GM23338 (cell line): ENCODE measurements around the gene ASB1. TPM values are rescaled to one million over a fixed set of nuclear protein-coding genes. Genes with fewer than 3 reads are reported as not detected.

ENCODE experiments used
- ATAC-seq: fragments of 200-7000 bp; cut with Tn5 transposase; 3 replicates; pipeline ENCODE4 v1.9.1; 2020
- DNase-seq: peaks from one replicate; pipeline ENCODE4 v3.0.0-alpha.2; 2015; ENCODE audit warnings: low spot score
- H2AFZ ChIP-seq: fragments of 200-600 bp; sonication (generic); 2 replicates; pipeline ENCODE4 v1.8.0; 2016; ENCODE audit warnings: antibody characterized with exemption, mild to moderate bottlenecking, moderate library complexity
- H3F3A ChIP-seq: fragments of 200-600 bp; sonication (generic); replicated peaks from 2 replicates; pipeline ENCODE4 v1.8.0; 2017; ENCODE audit warnings: antibody characterized with exemption, mixed run types, low read depth
- H3K27ac ChIP-seq: fragments of 200-600 bp; sonication (generic); 2 replicates; pipeline ENCODE4 v1.6.1; 2016; ENCODE audit warnings: low read depth
- H3K27me3 ChIP-seq: fragments of 200-600 bp; sonication (generic); 2 replicates; pipeline ENCODE4 v1.8.0; 2016; ENCODE audit warnings: mild to moderate bottlenecking, mixed run types, moderate library complexity; ENCODE audit not compliant: insufficient read depth
- H3K36me3 ChIP-seq: fragments of 200-600 bp; sonication (generic); 2 replicates; pipeline ENCODE4 v1.8.0; 2016; ENCODE audit warnings: mild to moderate bottlenecking; ENCODE audit not compliant: insufficient read depth
- H3K4me1 ChIP-seq: fragments of 200-600 bp; sonication (generic); 2 replicates; pipeline ENCODE4 v1.8.0; 2016; ENCODE audit warnings: mild to moderate bottlenecking, moderate library complexity; ENCODE audit not compliant: insufficient read depth
- H3K4me2 ChIP-seq: fragments of 200-600 bp; sonication (generic); 2 replicates; pipeline ENCODE4 v1.7.1; 2017; ENCODE audit warnings: mixed run types
- H3K4me3 ChIP-seq: fragments of 200-600 bp; sonication (generic); 2 replicates; pipeline ENCODE4 v1.6.1; 2016; ENCODE audit warnings: mixed run types
- H3K79me2 ChIP-seq: fragments of 200-600 bp; sonication (generic); replicated peaks from 2 replicates; pipeline ENCODE4 v1.8.0; 2017; ENCODE audit warnings: mild to moderate bottlenecking; ENCODE audit not compliant: insufficient read depth
- H3K9me2 ChIP-seq: fragments of 200-600 bp; sonication (generic); 2 replicates; pipeline ENCODE4 v1.8.0; 2017; ENCODE audit not compliant: insufficient read depth
- H4K20me1 ChIP-seq: fragments of 200-600 bp; sonication (generic); replicated peaks from 2 replicates; pipeline ENCODE4 v1.8.0; 2017; ENCODE audit warnings: mild to moderate bottlenecking; ENCODE audit not compliant: insufficient read depth
- H3K27ac Mint-ChIP-seq: 2 replicates; pipeline ENCODE4 v1.8.0; 2020; ENCODE audit warnings: inconsistent platforms, mild to moderate bottlenecking, moderate library complexity, mixed read lengths
- H3K27me3 Mint-ChIP-seq: 3 replicates; pipeline ENCODE4 v1.8.0; 2022; ENCODE audit warnings: low read depth, mild to moderate bottlenecking, moderate library complexity, mixed read lengths, inconsistent platforms; ENCODE audit not compliant: insufficient read depth, poor library complexity
- H3K36me3 Mint-ChIP-seq: 3 replicates; pipeline ENCODE4 v1.8.0; 2021; ENCODE audit warnings: low read depth, mild to moderate bottlenecking, inconsistent platforms, moderate library complexity, mixed read lengths
- H3K4me1 Mint-ChIP-seq: 3 replicates; pipeline ENCODE4 v1.8.0; 2020; ENCODE audit warnings: mild to moderate bottlenecking, inconsistent platforms, mixed read lengths
- H3K4me3 Mint-ChIP-seq: 3 replicates; pipeline ENCODE4 v1.8.0; 2021; ENCODE audit warnings: moderate library complexity, mild to moderate bottlenecking, inconsistent platforms, mixed read lengths
- H3K9me3 Mint-ChIP-seq: 3 replicates; pipeline ENCODE4 v1.8.0; 2020; ENCODE audit warnings: moderate library complexity, mild to moderate bottlenecking, inconsistent platforms, mixed read lengths
- CREB1 ChIP-seq: fragments of 250-450 bp; sonication (Bioruptor Pico); IDR thresholded peaks from 2 replicates; pipeline ENCODE4 v1.5.0; 2020; ENCODE audit warnings: low read depth, mild to moderate bottlenecking, moderate library complexity
- EZH2 ChIP-seq: fragments of 200-600 bp; sonication (generic); IDR thresholded peaks from one replicate; pipeline ENCODE4 v1.8.0; 2017; ENCODE audit warnings: antibody characterized with exemption, mild to moderate bottlenecking, low read depth; ENCODE audit not compliant: unreplicated experiment
- EZH2phosphoT487 ChIP-seq: fragments of 200-600 bp; sonication (generic); IDR thresholded peaks from one replicate; pipeline ENCODE4 v1.8.1; 2018; ENCODE audit warnings: antibody characterized with exemption; ENCODE audit not compliant: unreplicated experiment
- JUNB ChIP-seq: IDR thresholded peaks from one replicate; pipeline ENCODE4 v1.6.1; 2016; ENCODE audit warnings: antibody characterized with exemption; ENCODE audit not compliant: unreplicated experiment
- NANOG ChIP-seq: IDR thresholded peaks from 2 replicates; pipeline ENCODE4 v1.6.1; 2016; ENCODE audit warnings: antibody characterized with exemption, borderline replicate concordance
- POLR2AphosphoS5 ChIP-seq: IDR thresholded peaks from 2 replicates; pipeline ENCODE4 v1.6.1; 2016; ENCODE audit warnings: antibody characterized with exemption, low read depth
- REST ChIP-seq: IDR thresholded peaks from one replicate; pipeline ENCODE4 v1.6.1; 2018; ENCODE audit warnings: antibody characterized with exemption; ENCODE audit not compliant: unreplicated experiment
- STAT1 ChIP-seq: IDR thresholded peaks from one replicate; pipeline ENCODE4 v1.6.1; 2016; ENCODE audit warnings: antibody characterized with exemption; ENCODE audit not compliant: unreplicated experiment
- ZNF114 ChIP-seq: fragments of 250-450 bp; sonication (Bioruptor Pico); IDR thresholded peaks from 2 replicates; pipeline ENCODE4 v1.5.0; 2020; ENCODE audit warnings: mild to moderate bottlenecking, moderate library complexity
- ZNF331 ChIP-seq: fragments of 250-450 bp; sonication (Bioruptor Pico); IDR thresholded peaks from 2 replicates; pipeline ENCODE4 v1.5.0; 2020; ENCODE audit warnings: low read depth, mild to moderate bottlenecking, moderate library complexity
- polyA plus RNA-seq: library from polyadenylated mRNA; unstranded; fragments of >200 nt; fragmentation: Nextera tagmentation; extraction: Ambion mirVana; gene quantifications from 2 replicates; pipeline ENCODE4 v1.2.1, GENCODE V29; 2016
- total RNA-seq: library from RNA; depleted of rRNA; stranded (reverse); fragments of >200 nt; shearing (Covaris generic); gene quantifications from 2 replicates; pipeline ENCODE4 v1.2.3, GENCODE V29; 2014
- TF ChIP-seq, protein P1 (sequence below): IDR thresholded peaks from 2 replicates; pipeline ENCODE4 v1.6.1; 2016; ENCODE audit warnings: antibody characterized with exemption
- TF ChIP-seq, protein P2 (sequence below), 2 experiments: fragments of 200-600 bp in 1 of 2; sonication (generic) in 1 of 2; conservative IDR thresholded peaks; 2 replicates each; pipeline versions ENCODE4 v1.5.1 to v1.6.1; 2016 to 2017; ENCODE audit warnings: antibody characterized with exemption in 2 of 2, low read depth in 2 of 2, mild to moderate bottlenecking in 2 of 2, moderate library complexity in 1 of 2
- TF ChIP-seq, protein P3 (sequence below): fragments of 250-450 bp; sonication (Bioruptor Pico); IDR thresholded peaks from 2 replicates; pipeline ENCODE4 v1.5.0; 2020; ENCODE audit warnings: mild to moderate bottlenecking, moderate library complexity

ASB1 gene
- total and polyA plus RNA-seq, 2 experiments from 2014 or later, result 21.5 to 23.9 TPM

DNA sequence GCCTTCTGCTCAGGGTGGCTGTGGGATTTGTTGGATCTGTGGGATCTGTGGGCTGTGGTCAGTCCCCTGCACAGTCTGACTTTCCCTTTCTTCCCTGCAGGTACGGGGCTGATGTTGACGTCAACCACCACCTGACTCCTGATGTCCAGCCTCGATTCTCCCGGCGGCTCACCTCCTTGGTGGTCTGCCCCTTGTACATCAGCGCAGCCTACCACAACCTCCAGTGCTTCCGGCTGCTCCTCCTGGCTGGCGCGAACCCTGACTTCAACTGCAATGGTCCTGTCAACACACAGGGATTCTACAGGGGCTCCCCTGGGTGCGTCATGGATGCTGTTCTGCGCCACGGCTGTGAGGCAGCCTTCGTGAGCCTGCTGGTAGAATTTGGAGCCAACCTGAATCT is 17.5 kb downstream of the ASB1 start:
- no peak overlapping the region for H3K4me2 ChIP-seq
- H3K27ac ChIP-seq, result no peak overlapping the region
- no peak for TF ChIP-seq JUNB
- no peak for TF ChIP-seq ZNF331 (CRISPR knock-in tag)
- no peak for TF ChIP-seq EZH2phosphoT487
- TF ChIP-seq, protein P1, sequence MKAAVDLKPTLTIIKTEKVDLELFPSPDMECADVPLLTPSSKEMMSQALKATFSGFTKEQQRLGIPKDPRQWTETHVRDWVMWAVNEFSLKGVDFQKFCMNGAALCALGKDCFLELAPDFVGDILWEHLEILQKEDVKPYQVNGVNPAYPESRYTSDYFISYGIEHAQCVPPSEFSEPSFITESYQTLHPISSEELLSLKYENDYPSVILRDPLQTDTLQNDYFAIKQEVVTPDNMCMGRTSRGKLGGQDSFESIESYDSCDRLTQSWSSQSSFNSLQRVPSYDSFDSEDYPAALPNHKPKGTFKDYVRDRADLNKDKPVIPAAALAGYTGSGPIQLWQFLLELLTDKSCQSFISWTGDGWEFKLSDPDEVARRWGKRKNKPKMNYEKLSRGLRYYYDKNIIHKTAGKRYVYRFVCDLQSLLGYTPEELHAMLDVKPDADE, result no peak
- TF ChIP-seq ZNF114 (CRISPR knock-in tag), result no peak
- TF ChIP-seq STAT1, result no peak
- TF ChIP-seq, protein P2, sequence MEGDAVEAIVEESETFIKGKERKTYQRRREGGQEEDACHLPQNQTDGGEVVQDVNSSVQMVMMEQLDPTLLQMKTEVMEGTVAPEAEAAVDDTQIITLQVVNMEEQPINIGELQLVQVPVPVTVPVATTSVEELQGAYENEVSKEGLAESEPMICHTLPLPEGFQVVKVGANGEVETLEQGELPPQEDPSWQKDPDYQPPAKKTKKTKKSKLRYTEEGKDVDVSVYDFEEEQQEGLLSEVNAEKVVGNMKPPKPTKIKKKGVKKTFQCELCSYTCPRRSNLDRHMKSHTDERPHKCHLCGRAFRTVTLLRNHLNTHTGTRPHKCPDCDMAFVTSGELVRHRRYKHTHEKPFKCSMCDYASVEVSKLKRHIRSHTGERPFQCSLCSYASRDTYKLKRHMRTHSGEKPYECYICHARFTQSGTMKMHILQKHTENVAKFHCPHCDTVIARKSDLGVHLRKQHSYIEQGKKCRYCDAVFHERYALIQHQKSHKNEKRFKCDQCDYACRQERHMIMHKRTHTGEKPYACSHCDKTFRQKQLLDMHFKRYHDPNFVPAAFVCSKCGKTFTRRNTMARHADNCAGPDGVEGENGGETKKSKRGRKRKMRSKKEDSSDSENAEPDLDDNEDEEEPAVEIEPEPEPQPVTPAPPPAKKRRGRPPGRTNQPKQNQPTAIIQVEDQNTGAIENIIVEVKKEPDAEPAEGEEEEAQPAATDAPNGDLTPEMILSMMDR (conservative IDR thresholded peaks at IDR 0.05; ENCODE audit: low read depth in 2 of 2), result no peak
- TF ChIP-seq POLR2AphosphoS5, result no peak
- no peak for TF ChIP-seq NANOG
- no peak for TF ChIP-seq EZH2
- no peak for TF ChIP-seq REST
- TF ChIP-seq CREB1 (CRISPR knock-in tag), result no peak
- TF ChIP-seq, protein P3, sequence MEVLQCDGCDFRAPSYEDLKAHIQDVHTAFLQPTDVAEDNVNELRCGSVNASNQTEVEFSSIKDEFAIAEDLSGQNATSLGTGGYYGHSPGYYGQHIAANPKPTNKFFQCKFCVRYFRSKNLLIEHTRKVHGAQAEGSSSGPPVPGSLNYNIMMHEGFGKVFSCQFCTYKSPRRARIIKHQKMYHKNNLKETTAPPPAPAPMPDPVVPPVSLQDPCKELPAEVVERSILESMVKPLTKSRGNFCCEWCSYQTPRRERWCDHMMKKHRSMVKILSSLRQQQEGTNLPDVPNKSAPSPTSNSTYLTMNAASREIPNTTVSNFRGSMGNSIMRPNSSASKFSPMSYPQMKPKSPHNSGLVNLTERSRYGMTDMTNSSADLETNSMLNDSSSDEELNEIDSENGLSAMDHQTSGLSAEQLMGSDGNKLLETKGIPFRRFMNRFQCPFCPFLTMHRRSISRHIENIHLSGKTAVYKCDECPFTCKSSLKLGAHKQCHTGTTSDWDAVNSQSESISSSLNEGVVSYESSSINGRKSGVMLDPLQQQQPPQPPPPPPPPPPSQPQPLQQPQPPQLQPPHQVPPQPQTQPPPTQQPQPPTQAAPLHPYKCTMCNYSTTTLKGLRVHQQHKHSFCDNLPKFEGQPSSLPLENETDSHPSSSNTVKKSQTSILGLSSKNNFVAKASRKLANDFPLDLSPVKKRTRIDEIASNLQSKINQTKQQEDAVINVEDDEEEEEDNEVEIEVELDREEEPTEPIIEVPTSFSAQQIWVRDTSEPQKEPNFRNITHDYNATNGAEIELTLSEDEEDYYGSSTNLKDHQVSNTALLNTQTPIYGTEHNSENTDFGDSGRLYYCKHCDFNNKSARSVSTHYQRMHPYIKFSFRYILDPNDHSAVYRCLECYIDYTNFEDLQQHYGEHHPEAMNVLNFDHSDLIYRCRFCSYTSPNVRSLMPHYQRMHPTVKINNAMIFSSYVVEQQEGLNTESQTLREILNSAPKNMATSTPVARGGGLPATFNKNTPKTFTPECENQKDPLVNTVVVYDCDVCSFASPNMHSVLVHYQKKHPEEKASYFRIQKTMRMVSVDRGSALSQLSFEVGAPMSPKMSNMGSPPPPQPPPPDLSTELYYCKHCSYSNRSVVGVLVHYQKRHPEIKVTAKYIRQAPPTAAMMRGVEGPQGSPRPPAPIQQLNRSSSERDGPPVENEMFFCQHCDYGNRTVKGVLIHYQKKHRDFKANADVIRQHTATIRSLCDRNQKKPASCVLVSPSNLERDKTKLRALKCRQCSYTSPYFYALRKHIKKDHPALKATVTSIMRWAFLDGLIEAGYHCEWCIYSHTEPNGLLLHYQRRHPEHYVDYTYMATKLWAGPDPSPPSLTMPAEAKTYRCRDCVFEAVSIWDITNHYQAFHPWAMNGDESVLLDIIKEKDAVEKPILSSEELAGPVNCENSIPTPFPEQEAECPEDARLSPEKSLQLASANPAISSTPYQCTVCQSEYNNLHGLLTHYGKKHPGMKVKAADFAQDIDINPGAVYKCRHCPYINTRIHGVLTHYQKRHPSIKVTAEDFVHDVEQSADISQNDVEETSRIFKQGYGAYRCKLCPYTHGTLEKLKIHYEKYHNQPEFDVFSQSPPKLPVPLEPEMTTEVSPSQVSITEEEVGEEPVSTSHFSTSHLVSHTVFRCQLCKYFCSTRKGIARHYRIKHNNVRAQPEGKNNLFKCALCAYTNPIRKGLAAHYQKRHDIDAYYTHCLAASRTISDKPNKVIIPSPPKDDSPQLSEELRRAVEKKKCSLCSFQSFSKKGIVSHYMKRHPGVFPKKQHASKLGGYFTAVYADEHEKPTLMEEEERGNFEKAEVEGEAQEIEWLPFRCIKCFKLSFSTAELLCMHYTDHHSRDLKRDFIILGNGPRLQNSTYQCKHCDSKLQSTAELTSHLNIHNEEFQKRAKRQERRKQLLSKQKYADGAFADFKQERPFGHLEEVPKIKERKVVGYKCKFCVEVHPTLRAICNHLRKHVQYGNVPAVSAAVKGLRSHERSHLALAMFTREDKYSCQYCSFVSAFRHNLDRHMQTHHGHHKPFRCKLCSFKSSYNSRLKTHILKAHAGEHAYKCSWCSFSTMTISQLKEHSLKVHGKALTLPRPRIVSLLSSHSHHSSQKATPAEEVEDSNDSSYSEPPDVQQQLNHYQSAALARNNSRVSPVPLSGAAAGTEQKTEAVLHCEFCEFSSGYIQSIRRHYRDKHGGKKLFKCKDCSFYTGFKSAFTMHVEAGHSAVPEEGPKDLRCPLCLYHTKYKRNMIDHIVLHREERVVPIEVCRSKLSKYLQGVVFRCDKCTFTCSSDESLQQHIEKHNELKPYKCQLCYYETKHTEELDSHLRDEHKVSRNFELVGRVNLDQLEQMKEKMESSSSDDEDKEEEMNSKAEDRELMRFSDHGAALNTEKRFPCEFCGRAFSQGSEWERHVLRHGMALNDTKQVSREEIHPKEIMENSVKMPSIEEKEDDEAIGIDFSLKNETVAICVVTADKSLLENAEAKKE (CRISPR knock-in tag), result no peak
- peaks cover 24% of the 10 kb centered on the region for H3K36me3 ChIP-seq
- H3K4me1 ChIP-seq, result no peaks in the 10 kb centered on the region
- Mint-ChIP-seq H3K9me3 (no peaks in the 10 kb centered on the region), H3K27me3 (peaks cover 2% of the 10 kb centered on the region), H3K36me3 (peaks cover 45% of the 10 kb centered on the region), H3K4me3 (no peak overlapping the region), H3K4me1 (peaks cover 7% of the 10 kb centered on the region; the same call in 2 of the 3 replicates), H3K27ac (no peak overlapping the region)
- peaks cover 43% of the 10 kb centered on the region for H3K79me2 ChIP-seq
- H4K20me1 ChIP-seq, result peaks cover 49% of the 10 kb centered on the region
- H3K9me2 ChIP-seq, result no peaks in the 10 kb centered on the region
- DNase-seq, result no peak
- ATAC-seq, result no peak
- no peaks in the 10 kb centered on the region for H3K27me3 ChIP-seq
- H3K4me3 ChIP-seq, result no peak overlapping the region
- H2AFZ ChIP-seq, result no peak overlapping the region
- H3F3A ChIP-seq, result no peaks in the 10 kb centered on the region
